GM23248 (cell line): ENCODE results near the gene FCGBP.

Source experiments
- EZH2 ChIP-seq: fragments of 200-600 bp; sonication (generic); IDR thresholded peaks from 2 replicates; pipeline ENCODE4 v1.6.1; 2018; ENCODE audit warnings: antibody characterized with exemption, mild to moderate bottlenecking; ENCODE audit not compliant: insufficient read depth, poor library complexity, severe bottlenecking
- EZH2phosphoT487 ChIP-seq: fragments of 200-600 bp; sonication (generic); IDR thresholded peaks from 2 replicates; pipeline ENCODE4 v1.6.1; 2018; ENCODE audit warnings: antibody characterized with exemption, moderate library complexity, mild to moderate bottlenecking, low read depth; ENCODE audit not compliant: insufficient read depth

DNA sequence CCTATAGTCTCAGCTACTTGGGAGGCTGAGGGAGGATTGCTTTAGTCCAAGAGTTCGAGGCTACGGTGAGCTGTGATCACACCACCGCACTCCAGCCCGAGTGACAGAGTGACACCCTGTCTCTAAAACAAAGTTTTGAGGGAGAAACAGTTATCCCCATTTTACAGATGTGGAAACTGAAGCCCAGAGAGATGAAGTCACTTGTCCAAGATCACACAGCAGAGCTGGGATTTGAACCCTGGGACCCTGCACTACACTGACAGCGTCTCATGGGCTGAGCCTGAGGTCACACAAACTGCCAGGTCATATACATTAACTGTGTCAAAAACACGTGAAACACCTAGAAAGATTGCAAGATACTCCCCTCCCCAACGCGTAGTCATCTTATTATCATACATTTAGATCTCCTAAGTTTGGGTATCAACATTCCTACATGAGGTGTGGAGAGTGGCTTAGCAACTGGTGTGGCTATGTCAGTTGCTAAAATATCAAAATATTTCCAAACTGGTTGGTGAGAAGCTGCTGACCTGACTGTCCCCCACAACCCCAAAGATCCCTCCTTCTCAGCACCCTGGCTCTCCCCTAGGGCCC, 8.2 kb downstream of the FCGBP start:
- TF ChIP-seq EZH2 (no peak), EZH2phosphoT487 (no peak)
